DOHH2 (cell line): ENCODE data around the gene COL18A1.

Experiments used
- CTCF ChIP-seq: fragments of 200-600 bp; sonication (generic); IDR thresholded peaks from one replicate; pipeline ENCODE4 v1.5.1; 2014; ENCODE audit warnings: antibody characterized with exemption, mild to moderate bottlenecking, low read depth, low read length; ENCODE audit not compliant: poor library complexity, severe bottlenecking
- EZH2phosphoT487 ChIP-seq: fragments of 200-600 bp; sonication (generic); IDR thresholded peaks from 2 replicates; pipeline ENCODE4 v1.6.1; 2017; ENCODE audit warnings: borderline replicate concordance, mild to moderate bottlenecking, antibody characterized with exemption, low read length, moderate library complexity, mixed read lengths

DNA sequence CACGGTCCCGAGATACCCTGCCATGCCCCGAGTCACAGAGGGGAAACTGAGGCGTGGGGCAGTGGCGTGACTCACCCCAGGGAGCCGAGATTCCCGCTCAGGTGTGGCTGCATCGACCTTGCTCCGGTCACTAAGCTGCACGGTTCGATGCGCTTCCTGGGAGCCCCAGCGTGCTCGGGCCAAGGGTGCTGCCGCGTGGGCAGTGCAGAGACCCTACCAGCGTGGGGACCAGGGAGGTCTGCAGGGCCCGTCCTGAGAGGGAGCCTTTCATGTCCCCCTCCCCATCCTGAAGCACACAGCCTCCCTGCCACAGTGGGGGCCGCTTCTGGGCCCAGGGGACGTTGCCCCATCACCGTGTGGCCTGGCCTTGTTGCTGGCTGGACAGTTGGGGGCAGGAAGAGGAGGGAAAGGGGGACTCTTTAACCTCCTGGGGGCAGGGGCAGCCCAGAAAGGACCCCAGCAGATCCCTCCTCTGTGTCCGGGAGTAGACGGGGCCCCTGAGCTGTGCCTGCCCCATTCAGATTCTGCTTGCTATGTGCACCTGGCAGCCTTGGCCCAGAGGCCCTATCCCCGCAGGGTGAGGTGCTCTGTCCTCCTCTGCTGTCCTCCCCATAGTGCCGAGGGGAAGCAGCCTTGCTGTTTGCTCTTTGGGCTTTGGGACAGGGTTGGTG lies 52.3 kb downstream of the COL18A1 start:
- TF ChIP-seq CTCF: no peak
- TF ChIP-seq EZH2phosphoT487: no peak
